Measurements from ENCODE around the gene VSX1.

VSX1 gene

GRCh38 chr20:25087186-25087929, 5.4 kb upstream of the VSX1 start:
- DNase-seq (ENCODE audit: low read depth in 2 of 2): no peak

- no peak for DNase-seq (ENCODE audit: low read depth in 2 of 2)
Measured at GRCh38 chr20:25085756-25086495, 4.0 kb upstream of the VSX1 start.

- no peak for DNase-seq (ENCODE audit: low read depth in 2 of 2)
Measured at GRCh38 chr20:25084626-25085187, 2.8 kb upstream of the VSX1 start.

GRCh38 chr20:25083773-25084625, 2.1 kb upstream of the VSX1 start:
- DNase-seq (ENCODE audit: low read depth in 2 of 2): no peak

GRCh38 chr20:25083141-25083772, 1.3 kb upstream of the VSX1 start:
- no peak for DNase-seq (ENCODE audit: low read depth in 2 of 2)

GRCh38 chr20:25082498-25082873, 545 bp upstream of the VSX1 start:
- DNase-seq (ENCODE audit: low read depth in 2 of 2): no peak

GRCh38 chr20:25081065-25081729, 744 bp downstream of the VSX1 start:
- DNase-seq (ENCODE audit: low read depth in 2 of 2): no peak

GRCh38 chr20:25079171-25079570, 2.8 kb downstream of the VSX1 start:
- no peak for DNase-seq (ENCODE audit: low read depth in 2 of 2)

- no peak for DNase-seq (ENCODE audit: low read depth in 2 of 2)
Measured at GRCh38 chr20:25078662-25079061, 3.3 kb downstream of the VSX1 start.

GRCh38 chr20:25077610-25078169, 4.3 kb downstream of the VSX1 start:
- no peak for DNase-seq (ENCODE audit: low read depth in 2 of 2)

GRCh38 chr20:25076731-25077609, 5.0 kb downstream of the VSX1 start:
- DNase-seq (ENCODE audit: low read depth in 2 of 2): no peak

- no peak for DNase-seq (ENCODE audit: low read depth in 2 of 2)
Measured at GRCh38 chr20:25076201-25076600, 5.7 kb downstream of the VSX1 start.

GRCh38 chr20:25073544-25073943, 8.4 kb downstream of the VSX1 start:
- no peak for DNase-seq (ENCODE audit: low read depth in 2 of 2)

GRCh38 chr20:25072226-25072811, 9.6 kb downstream of the VSX1 start:
- no peak for DNase-seq (ENCODE audit: low read depth in 2 of 2)

- no peak for DNase-seq (ENCODE audit: low read depth in 2 of 2)
Measured at GRCh38 chr20:25071734-25072133, 10.2 kb downstream of the VSX1 start.

- DNase-seq (ENCODE audit: low read depth in 2 of 2): no peak
Measured at GRCh38 chr20:25070821-25071473, 11.0 kb downstream of the VSX1 start.

- DNase-seq (ENCODE audit: low read depth in 2 of 2): no peak
Measured at GRCh38 chr20:25067102-25067987, 14.6 kb downstream of the VSX1 start.

GRCh38 chr20:25066386-25066785, 15.6 kb downstream of the VSX1 start:
- no peak for DNase-seq (ENCODE audit: low read depth in 2 of 2)
